ENCODE results near the gene OGA.

OGA gene

GRCh38 chr10:101744267-101744666 is 74.0 kb downstream of the OGA start:
- Histone ChIP-seq H3K27ac (ENCODE audit: low read length) (no peak overlapping the region), H3K79me2 (ENCODE audit: insufficient read depth, low read length) (no peaks in the 10 kb centered on the region), H3K4me1 (ENCODE audit: insufficient read depth, low read length) (no peaks in the 10 kb centered on the region), H3K4me3 (ENCODE audit: low read depth in 1 of 2, low read length in 2 of 2) (no peak overlapping the region), H4K20me1 (ENCODE audit: insufficient read depth, low read length) (no peaks in the 10 kb centered on the region), H3K4me2 (ENCODE audit: insufficient read depth, low read length) (no peak overlapping the region), H3K27me3 (ENCODE audit: insufficient read depth, low read length, poor library complexity) (peaks cover 3% of the 10 kb centered on the region), H2AFZ (ENCODE audit: low read depth, low read length) (no peak overlapping the region), H3K36me3 (ENCODE audit: insufficient read depth, low read length) (no peaks in the 10 kb centered on the region), H3K9ac (ENCODE audit: low read depth, low read length) (no peak overlapping the region), H3K9me3 (ENCODE audit: insufficient read depth, low read length, severe bottlenecking) (no peaks in the 10 kb centered on the region)
- TF ChIP-seq, protein P1, sequence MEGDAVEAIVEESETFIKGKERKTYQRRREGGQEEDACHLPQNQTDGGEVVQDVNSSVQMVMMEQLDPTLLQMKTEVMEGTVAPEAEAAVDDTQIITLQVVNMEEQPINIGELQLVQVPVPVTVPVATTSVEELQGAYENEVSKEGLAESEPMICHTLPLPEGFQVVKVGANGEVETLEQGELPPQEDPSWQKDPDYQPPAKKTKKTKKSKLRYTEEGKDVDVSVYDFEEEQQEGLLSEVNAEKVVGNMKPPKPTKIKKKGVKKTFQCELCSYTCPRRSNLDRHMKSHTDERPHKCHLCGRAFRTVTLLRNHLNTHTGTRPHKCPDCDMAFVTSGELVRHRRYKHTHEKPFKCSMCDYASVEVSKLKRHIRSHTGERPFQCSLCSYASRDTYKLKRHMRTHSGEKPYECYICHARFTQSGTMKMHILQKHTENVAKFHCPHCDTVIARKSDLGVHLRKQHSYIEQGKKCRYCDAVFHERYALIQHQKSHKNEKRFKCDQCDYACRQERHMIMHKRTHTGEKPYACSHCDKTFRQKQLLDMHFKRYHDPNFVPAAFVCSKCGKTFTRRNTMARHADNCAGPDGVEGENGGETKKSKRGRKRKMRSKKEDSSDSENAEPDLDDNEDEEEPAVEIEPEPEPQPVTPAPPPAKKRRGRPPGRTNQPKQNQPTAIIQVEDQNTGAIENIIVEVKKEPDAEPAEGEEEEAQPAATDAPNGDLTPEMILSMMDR (IDR thresholded peaks at IDR 0.05; ENCODE audit: borderline replicate concordance, extremely low read depth, low read length, poor library complexity, severe bottlenecking): no peak
- TF ChIP-seq EZH2 (IDR thresholded peaks at IDR 0.05; ENCODE audit: borderline replicate concordance, low read depth, low read length, severe bottlenecking): no peak
- DNase-seq (no peak), ATAC-seq (ENCODE audit: insufficient read depth, low read depth) (no peak)

DNA sequence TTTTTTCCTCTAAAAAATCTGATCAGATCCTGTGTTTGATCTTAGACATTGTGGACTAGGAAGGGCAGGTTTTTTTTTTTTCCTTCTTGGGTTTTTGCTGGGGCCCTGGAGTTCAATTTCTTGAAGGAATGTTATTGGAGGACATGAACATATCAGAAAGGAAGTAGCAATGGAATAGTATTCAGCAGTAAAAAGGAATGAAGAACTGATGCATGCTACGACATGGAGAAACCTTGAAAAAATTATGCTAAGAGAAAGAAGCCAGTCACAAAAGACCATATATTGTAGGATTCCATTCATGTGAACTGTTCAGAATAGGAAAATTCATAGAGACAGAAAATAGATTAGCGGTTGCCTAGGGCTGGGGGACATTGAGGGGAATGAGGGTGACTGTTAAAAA is 76.3 kb downstream of the OGA start:
- no peak overlapping the region for H3K27ac ChIP-seq (ENCODE audit: low read length)
- H3K9me3 ChIP-seq (ENCODE audit: insufficient read depth, low read length, severe bottlenecking): no peaks in the 10 kb centered on the region
- peaks cover 8% of the 10 kb centered on the region for H3K27me3 ChIP-seq (ENCODE audit: insufficient read depth, low read length, poor library complexity)
- no peaks in the 10 kb centered on the region for H3K36me3 ChIP-seq (ENCODE audit: insufficient read depth, low read length)
- no peak overlapping the region for H3K9ac ChIP-seq (ENCODE audit: low read depth, low read length)
- no peak overlapping the region for H2AFZ ChIP-seq (ENCODE audit: low read depth, low read length)
- no peak overlapping the region for H3K4me2 ChIP-seq (ENCODE audit: insufficient read depth, low read length)
- H3K79me2 ChIP-seq (ENCODE audit: insufficient read depth, low read length): no peaks in the 10 kb centered on the region
- TF ChIP-seq, protein P1 (IDR thresholded peaks at IDR 0.05; ENCODE audit: borderline replicate concordance, extremely low read depth, low read length, poor library complexity, severe bottlenecking): no peak
- TF ChIP-seq EZH2 (IDR thresholded peaks at IDR 0.05; ENCODE audit: borderline replicate concordance, low read depth, low read length, severe bottlenecking): no peak
- no peak overlapping the region for H3K4me3 ChIP-seq (ENCODE audit: low read depth in 1 of 2, low read length in 2 of 2)
- DNase-seq (no peak), ATAC-seq (ENCODE audit: insufficient read depth, low read depth) (no peak)
- no peaks in the 10 kb centered on the region for H4K20me1 ChIP-seq (ENCODE audit: insufficient read depth, low read length)
- H3K4me1 ChIP-seq (ENCODE audit: insufficient read depth, low read length): no peaks in the 10 kb centered on the region

- Histone ChIP-seq H4K20me1 (ENCODE audit: insufficient read depth, low read length) (no peaks in the 10 kb centered on the region), H3K36me3 (ENCODE audit: insufficient read depth, low read length) (no peaks in the 10 kb centered on the region), H3K9ac (ENCODE audit: low read depth, low read length) (no peak overlapping the region), H3K4me1 (ENCODE audit: insufficient read depth, low read length) (no peaks in the 10 kb centered on the region), H3K4me3 (ENCODE audit: low read depth in 1 of 2, low read length in 2 of 2) (no peak overlapping the region), H3K27ac (ENCODE audit: low read length) (no peak overlapping the region), H3K9me3 (ENCODE audit: insufficient read depth, low read length, severe bottlenecking) (no peaks in the 10 kb centered on the region), H3K4me2 (ENCODE audit: insufficient read depth, low read length) (no peak overlapping the region), H3K79me2 (ENCODE audit: insufficient read depth, low read length) (no peaks in the 10 kb centered on the region), H3K27me3 (ENCODE audit: insufficient read depth, low read length, poor library complexity) (peaks cover 14% of the 10 kb centered on the region), H2AFZ (ENCODE audit: low read depth, low read length) (no peak overlapping the region)
- DNase-seq (no peak), ATAC-seq (ENCODE audit: insufficient read depth, low read depth) (no peak)
- TF ChIP-seq, protein P1 (IDR thresholded peaks at IDR 0.05; ENCODE audit: borderline replicate concordance, extremely low read depth, low read length, poor library complexity, severe bottlenecking): no peak
- TF ChIP-seq EZH2 (IDR thresholded peaks at IDR 0.05; ENCODE audit: borderline replicate concordance, low read depth, low read length, severe bottlenecking): no peak
Measured at GRCh38 chr10:101736666-101737065, 81.6 kb downstream of the OGA start.

All from DND-41 (cell line).